Measurements from ENCODE around the gene SLC4A3.

The SLC4A3 gene

DNA sequence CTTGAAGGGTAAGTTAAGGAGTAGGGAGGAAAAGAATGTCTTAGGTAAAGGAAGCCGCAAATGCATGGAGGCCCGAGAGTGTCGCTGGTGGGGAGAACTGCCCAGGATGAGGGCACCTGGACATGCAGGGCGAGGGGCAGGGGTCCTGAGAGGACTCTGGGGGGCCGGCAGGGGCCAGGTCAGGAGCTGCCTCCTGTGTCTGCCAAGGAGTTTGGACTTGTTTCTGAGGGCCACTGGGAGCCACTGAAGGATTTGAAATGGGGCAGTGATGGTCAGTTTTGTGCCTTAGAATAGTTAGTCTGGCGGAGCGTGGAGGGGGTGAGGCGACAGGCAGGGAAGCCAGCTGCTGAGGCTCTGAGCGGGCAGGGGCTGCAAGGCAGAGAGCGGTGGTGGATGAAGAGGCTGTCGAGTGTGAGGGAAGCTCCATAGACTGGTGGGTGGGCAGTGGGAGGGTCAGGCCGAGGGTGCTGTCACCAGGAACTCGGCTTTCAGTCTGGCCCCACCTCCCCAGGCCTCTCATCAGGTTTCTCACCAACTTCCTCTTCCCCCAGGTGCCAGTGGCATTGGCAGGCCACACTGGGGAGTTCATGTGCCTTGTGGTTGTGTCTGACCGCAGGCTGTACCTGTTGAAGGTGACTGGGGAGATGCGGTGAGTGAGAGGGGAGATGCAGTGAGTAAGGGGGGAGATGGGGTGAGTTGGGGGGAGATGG, 14.7 kb upstream of the SLC4A3 start:
- WGBS (ENCODE audit: insufficient coverage, insufficient read length) = 100% methylated on average over 1 of the region's 15 CpGs

DNA sequence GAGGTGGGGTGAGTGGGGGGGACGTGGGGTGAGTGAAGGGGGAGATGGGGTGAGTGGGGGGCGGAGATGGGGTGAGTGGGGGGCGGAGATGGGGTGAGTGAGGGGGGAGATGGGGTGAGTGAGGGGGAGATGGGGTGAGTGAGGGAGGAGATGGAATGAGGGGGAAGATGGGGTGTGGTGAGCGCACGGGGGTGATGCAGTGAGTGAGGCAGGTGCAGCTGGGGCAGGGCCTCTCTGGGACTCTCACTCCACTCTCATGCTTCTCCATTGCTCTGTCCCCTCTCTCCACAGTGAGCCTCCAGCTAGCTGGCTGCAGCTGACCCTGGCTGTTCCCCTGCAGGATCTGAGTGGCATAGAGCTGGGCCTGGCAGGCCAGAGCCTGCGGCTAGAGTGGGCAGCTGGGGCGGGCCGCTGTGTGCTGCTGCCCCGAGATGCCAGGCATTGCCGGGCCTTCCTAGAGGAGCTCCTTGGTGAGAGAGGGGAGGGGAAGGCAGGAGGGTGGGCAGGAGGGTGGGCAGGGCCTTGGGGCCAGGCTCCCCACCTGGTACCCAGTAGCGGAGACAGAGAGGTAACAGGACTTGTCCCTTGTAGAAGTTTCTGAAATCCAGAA, 13.9 kb upstream of the SLC4A3 start:
- 100% methylated on average over 2 of the region's 11 CpGs for WGBS (ENCODE audit: insufficient coverage, insufficient read length)
- Histone ChIP-seq H3K9me3 (ENCODE audit: control insufficient read depth, insufficient read depth, low read length) (no peaks in the 10 kb centered on the region), H3K4me3 (ENCODE audit: low read length) (no peak overlapping the region), H3K27me3 (ENCODE audit: control insufficient read depth, insufficient read depth, low read length) (no peaks in the 10 kb centered on the region), H3K36me3 (ENCODE audit: control insufficient read depth, insufficient read depth, low read length) (peaks cover 5% of the 10 kb centered on the region), H3K4me1 (ENCODE audit: control insufficient read depth, insufficient read depth, low read length) (no peaks in the 10 kb centered on the region; the same call in 1 of the 2 replicates), H3K27ac (ENCODE audit: low read length) (no peak overlapping the region)
- DNase-seq (ENCODE audit: low read depth, low spot score) = no peak

More for the DNA sequence above, 14.7 kb upstream of the SLC4A3 start:
- peaks cover 5% of the 10 kb centered on the region for H3K36me3 ChIP-seq (ENCODE audit: control insufficient read depth, insufficient read depth, low read length)
- H3K9me3 ChIP-seq (ENCODE audit: control insufficient read depth, insufficient read depth, low read length) = no peaks in the 10 kb centered on the region
- no peak overlapping the region for H3K27ac ChIP-seq (ENCODE audit: low read length)
- H3K4me3 ChIP-seq (ENCODE audit: low read length) = no peak overlapping the region
- H3K27me3 ChIP-seq (ENCODE audit: control insufficient read depth, insufficient read depth, low read length) = no peaks in the 10 kb centered on the region
- no peaks in the 10 kb centered on the region; the same call in 1 of the 2 replicates for H3K4me1 ChIP-seq (ENCODE audit: control insufficient read depth, insufficient read depth, low read length)
- no peak for DNase-seq (ENCODE audit: low read depth, low spot score)

DNA sequence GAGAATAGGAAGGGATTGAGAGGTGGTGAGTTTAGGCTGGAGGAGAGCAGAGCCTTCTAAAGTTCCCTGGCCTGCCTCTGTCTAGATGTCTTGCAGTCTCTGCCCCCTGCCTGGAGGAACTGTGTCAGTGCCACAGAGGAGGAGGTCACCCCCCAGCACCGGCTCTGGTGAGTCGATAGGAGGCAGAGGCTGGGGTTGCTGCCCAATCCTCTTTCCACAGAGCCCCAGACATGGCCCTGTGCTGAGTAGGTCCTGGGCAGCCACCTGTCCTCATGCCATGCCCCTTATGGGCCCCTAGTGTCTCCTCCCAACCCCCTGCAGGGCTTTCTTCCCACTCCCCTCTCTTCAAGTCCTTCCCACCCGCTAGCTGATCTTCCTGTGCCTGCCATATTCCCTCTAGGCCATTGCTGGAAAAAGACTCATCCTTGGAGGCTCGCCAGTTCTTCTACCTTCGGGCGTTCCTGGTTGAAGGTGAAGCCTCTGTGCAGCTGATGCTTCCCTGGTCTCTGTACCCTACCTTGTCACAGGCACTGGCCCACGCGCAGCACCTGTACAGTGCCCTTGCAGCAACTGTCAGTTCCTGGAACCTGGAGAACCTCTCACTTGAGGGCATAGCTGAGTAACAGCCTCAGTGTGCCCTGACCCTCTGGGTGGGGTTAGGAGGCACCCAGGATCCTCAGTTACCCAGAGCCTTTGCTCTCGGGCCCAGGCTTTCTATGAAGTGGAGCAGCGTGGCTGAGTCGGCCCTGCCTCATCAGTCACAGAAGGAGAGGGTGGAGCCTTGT, 13.2 kb upstream of the SLC4A3 start:
- Histone ChIP-seq H3K9me3 (ENCODE audit: control insufficient read depth, insufficient read depth, low read length) (no peaks in the 10 kb centered on the region), H3K4me1 (ENCODE audit: control insufficient read depth, insufficient read depth, low read length) (no peaks in the 10 kb centered on the region; the same call in 1 of the 2 replicates), H3K27ac (ENCODE audit: low read length) (no peak overlapping the region), H3K36me3 (ENCODE audit: control insufficient read depth, insufficient read depth, low read length) (peaks cover 5% of the 10 kb centered on the region), H3K27me3 (ENCODE audit: control insufficient read depth, insufficient read depth, low read length) (no peaks in the 10 kb centered on the region), H3K4me3 (ENCODE audit: low read length) (no peak overlapping the region)
- DNase-seq (ENCODE audit: low read depth, low spot score) = no peak
- WGBS (ENCODE audit: insufficient coverage, insufficient read length) = no CpG with 5 or more reads among the region's 11 CpGs

DNA sequence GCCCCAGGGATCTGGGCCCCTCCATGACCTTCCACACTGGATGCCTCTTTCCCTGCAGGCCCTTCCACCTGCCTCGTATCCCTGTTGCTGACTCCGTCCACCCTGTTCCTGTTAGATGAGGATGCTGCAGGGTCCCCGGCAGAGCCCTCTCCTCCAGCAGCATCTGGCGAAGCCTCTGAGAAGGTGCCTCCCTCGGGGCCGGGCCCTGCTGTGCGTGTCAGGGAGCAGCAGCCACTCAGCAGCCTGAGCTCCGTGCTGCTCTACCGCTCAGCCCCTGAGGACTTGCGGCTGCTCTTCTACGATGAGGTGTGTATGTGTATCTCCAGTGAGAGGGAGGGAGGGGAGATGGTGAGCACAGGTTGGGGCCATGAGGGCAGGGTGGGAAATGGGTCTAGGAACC, 12.4 kb upstream of the SLC4A3 start:
- Histone ChIP-seq H3K4me3 (ENCODE audit: low read length) (no peak overlapping the region), H3K27me3 (ENCODE audit: control insufficient read depth, insufficient read depth, low read length) (no peaks in the 10 kb centered on the region), H3K9me3 (ENCODE audit: control insufficient read depth, insufficient read depth, low read length) (no peaks in the 10 kb centered on the region), H3K36me3 (ENCODE audit: control insufficient read depth, insufficient read depth, low read length) (peaks cover 5% of the 10 kb centered on the region), H3K27ac (ENCODE audit: low read length) (no peak overlapping the region), H3K4me1 (ENCODE audit: control insufficient read depth, insufficient read depth, low read length) (no peaks in the 10 kb centered on the region; the same call in 1 of the 2 replicates)
- no peak for DNase-seq (ENCODE audit: low read depth, low spot score)
- WGBS (ENCODE audit: insufficient coverage, insufficient read length) = no CpG with 5 or more reads among the region's 11 CpGs

DNA sequence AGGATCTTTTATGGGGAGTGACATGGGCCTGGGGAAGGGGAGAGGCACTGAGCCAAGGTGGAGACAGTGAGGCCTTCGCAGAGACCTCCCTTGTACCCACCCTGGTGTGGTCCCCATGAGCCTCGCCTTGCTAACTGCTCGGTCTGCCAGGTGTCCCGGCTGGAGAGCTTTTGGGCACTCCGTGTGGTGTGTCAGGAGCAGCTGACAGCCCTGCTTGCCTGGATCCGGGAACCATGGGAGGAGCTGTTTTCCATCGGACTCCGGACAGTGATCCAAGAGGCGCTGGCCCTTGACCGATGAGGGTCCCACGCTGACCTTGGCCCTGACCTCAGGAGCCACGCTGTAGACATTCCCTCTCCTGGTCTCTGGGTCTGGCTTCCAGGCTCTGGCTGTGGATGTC, 11.5 kb upstream of the SLC4A3 start:
- H3K4me3 ChIP-seq (ENCODE audit: low read length) = no peak overlapping the region
- H3K9me3 ChIP-seq (ENCODE audit: control insufficient read depth, insufficient read depth, low read length) = no peaks in the 10 kb centered on the region
- H3K27ac ChIP-seq (ENCODE audit: low read length) = no peak overlapping the region
- H3K4me1 ChIP-seq (ENCODE audit: control insufficient read depth, insufficient read depth, low read length) = no peaks in the 10 kb centered on the region; the same call in 1 of the 2 replicates
- H3K27me3 ChIP-seq (ENCODE audit: control insufficient read depth, insufficient read depth, low read length) = no peaks in the 10 kb centered on the region
- no peak for DNase-seq (ENCODE audit: low read depth, low spot score)
- WGBS (ENCODE audit: insufficient coverage, insufficient read length) = no CpG with 5 or more reads among the region's 12 CpGs
- H3K36me3 ChIP-seq (ENCODE audit: control insufficient read depth, insufficient read depth, low read length) = peaks cover 5% of the 10 kb centered on the region

DNA sequence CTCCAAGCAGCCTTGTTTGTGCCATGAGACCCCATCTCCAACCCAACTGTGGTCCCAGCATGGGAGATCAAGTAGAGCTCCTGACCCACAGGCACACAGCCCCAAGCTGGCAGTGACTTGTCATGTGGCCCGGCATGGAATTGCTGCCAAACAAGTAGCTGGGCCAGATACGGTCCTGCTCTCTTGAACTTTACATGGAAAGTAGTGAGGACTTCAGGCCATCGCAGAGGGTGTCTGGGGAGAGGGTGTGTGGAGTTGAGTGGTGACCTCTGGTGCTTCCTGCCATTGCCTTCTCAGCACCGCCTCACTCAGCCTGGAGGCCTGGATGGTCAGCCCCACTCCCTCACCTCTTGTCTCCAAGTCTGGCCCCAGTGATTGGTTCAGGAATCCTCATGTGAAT, 10.9 kb upstream of the SLC4A3 start:
- Histone ChIP-seq H3K36me3 (ENCODE audit: control insufficient read depth, insufficient read depth, low read length) (peaks cover 5% of the 10 kb centered on the region), H3K27ac (ENCODE audit: low read length) (no peak overlapping the region), H3K9me3 (ENCODE audit: control insufficient read depth, insufficient read depth, low read length) (no peaks in the 10 kb centered on the region), H3K4me1 (ENCODE audit: control insufficient read depth, insufficient read depth, low read length) (no peaks in the 10 kb centered on the region; the same call in 1 of the 2 replicates), H3K4me3 (ENCODE audit: low read length) (no peak overlapping the region), H3K27me3 (ENCODE audit: control insufficient read depth, insufficient read depth, low read length) (no peaks in the 10 kb centered on the region)
- WGBS (ENCODE audit: insufficient coverage, insufficient read length) = no CpG with 5 or more reads among the region's 4 CpGs
- no peak for DNase-seq (ENCODE audit: low read depth, low spot score)

DNA sequence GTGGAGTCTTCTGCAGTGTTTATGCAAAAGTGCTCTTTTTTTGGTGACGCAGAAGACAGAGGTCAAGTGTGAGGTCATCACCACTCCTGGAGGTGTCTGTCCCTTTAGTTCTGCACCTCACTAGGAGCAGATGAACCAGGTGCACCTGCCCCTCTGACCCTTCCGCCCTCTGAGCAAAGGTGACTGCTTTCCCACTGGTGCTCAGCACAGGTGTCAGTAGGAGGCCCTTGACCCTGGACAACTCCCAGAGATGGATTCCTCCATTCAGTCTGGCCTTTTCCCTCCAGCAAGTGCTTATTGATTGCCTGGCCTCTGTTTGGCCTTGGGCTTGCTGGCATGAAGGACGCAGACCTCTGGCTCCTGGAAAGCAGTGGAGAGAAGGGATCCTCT, 8.7 kb upstream of the SLC4A3 start:
- Histone ChIP-seq H3K4me3 (ENCODE audit: low read length) (no peak overlapping the region), H3K36me3 (ENCODE audit: control insufficient read depth, insufficient read depth, low read length) (peaks cover 3% of the 10 kb centered on the region; the same call in 1 of the 2 replicates), H3K27ac (ENCODE audit: low read length) (no peak overlapping the region), H3K9me3 (ENCODE audit: control insufficient read depth, insufficient read depth, low read length) (no peaks in the 10 kb centered on the region), H3K27me3 (ENCODE audit: control insufficient read depth, insufficient read depth, low read length) (no peaks in the 10 kb centered on the region), H3K4me1 (ENCODE audit: control insufficient read depth, insufficient read depth, low read length) (no peaks in the 10 kb centered on the region)
- no CpG with 5 or more reads among the region's 3 CpGs for WGBS (ENCODE audit: insufficient coverage, insufficient read length)
- DNase-seq (ENCODE audit: low read depth, low spot score) = no peak

DNA sequence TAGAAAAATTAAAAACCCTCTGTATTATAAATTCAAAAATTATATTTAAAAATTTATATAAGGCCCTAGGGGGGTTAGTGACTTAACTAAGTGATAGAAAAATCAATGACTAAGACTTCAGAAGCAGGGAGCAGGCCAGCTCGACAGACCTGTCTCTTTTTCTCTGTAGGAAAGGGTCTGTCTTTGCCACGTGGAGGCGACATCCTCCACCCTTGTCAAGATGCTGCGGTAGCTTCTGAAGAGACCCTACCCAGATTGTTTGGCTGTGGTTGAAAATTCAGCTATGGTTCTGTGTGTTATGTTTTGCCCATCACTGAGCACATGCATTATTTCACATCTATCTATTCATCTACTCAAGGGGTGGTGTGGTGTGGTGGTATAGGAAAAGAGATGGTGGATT, 8.2 kb upstream of the SLC4A3 start:
- DNase-seq (ENCODE audit: low read depth, low spot score) = no peak
- Histone ChIP-seq H3K9me3 (ENCODE audit: control insufficient read depth, insufficient read depth, low read length) (no peaks in the 10 kb centered on the region), H3K4me3 (ENCODE audit: low read length) (no peak overlapping the region), H3K27ac (ENCODE audit: low read length) (no peak overlapping the region), H3K36me3 (ENCODE audit: control insufficient read depth, insufficient read depth, low read length) (0 out of 2 replicates have a peak, but pooled peaks cover 2% of the 10 kb centered on the region), H3K27me3 (ENCODE audit: control insufficient read depth, insufficient read depth, low read length) (no peaks in the 10 kb centered on the region), H3K4me1 (ENCODE audit: control insufficient read depth, insufficient read depth, low read length) (no peaks in the 10 kb centered on the region)
- no CpG with 5 or more reads among the region's 4 CpGs for WGBS (ENCODE audit: insufficient coverage, insufficient read length)

DNA sequence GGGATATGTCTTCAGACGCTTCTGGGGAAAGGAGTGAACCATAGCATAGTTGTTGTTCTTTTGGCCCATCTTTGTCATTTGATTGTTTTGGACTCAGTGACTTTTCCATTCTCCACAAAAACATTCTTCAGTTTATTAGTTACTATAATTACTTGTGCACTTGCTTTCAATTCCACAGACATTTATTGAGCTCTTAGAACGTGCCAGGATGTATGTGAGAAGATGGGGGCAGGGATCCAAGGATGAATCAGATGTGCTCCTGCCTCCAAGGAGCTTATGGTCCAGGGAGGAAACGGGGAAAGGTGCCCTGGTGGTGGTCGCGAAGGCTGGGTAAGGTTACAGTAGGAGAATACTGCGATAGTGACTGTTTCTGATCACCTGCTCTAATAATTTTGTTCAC, 6.9 kb upstream of the SLC4A3 start:
- H3K27ac ChIP-seq (ENCODE audit: low read length) = no peak overlapping the region
- no CpG with 5 or more reads among the region's 6 CpGs for WGBS (ENCODE audit: insufficient coverage, insufficient read length)
- no peak for DNase-seq (ENCODE audit: low read depth, low spot score)
- H3K9me3 ChIP-seq (ENCODE audit: control insufficient read depth, insufficient read depth, low read length) = no peaks in the 10 kb centered on the region
- H3K4me3 ChIP-seq (ENCODE audit: low read length) = no peak overlapping the region
- no peaks in the 10 kb centered on the region for H3K4me1 ChIP-seq (ENCODE audit: control insufficient read depth, insufficient read depth, low read length)
- H3K27me3 ChIP-seq (ENCODE audit: control insufficient read depth, insufficient read depth, low read length) = no peaks in the 10 kb centered on the region
- H3K36me3 ChIP-seq (ENCODE audit: control insufficient read depth, insufficient read depth, low read length) = no peaks in the 10 kb centered on the region

DNA sequence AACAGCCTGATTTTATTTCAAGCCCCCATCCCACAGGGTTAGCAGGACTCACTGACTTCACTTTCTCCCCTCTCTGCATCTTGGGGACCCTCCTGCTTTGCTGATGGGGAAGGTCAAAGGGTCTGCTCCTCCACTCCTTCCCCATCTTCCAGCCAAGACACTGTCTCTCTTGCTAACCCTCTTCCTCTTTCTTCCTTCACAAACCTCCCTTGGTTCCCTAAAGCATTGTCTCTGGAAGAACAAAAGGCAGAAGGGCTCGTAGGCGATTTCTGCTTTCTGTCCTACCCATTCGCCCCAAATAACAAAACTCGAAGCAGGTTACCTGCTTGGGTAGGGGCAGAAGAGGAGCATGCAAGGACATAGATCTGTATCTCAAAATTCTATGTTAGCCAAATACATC, 5.5 kb upstream of the SLC4A3 start:
- no peak overlapping the region for H3K27ac ChIP-seq (ENCODE audit: low read length)
- no peaks in the 10 kb centered on the region for H3K36me3 ChIP-seq (ENCODE audit: control insufficient read depth, insufficient read depth, low read length)
- WGBS (ENCODE audit: insufficient coverage, insufficient read length) = no CpG with 5 or more reads among the region's 4 CpGs
- DNase-seq (ENCODE audit: low read depth, low spot score) = no peak
- H3K4me3 ChIP-seq (ENCODE audit: low read length) = no peak overlapping the region
- no peaks in the 10 kb centered on the region for H3K9me3 ChIP-seq (ENCODE audit: control insufficient read depth, insufficient read depth, low read length)
- 0 out of 2 replicates have a peak, but pooled peaks cover 1% of the 10 kb centered on the region for H3K4me1 ChIP-seq (ENCODE audit: control insufficient read depth, insufficient read depth, low read length)
- no peaks in the 10 kb centered on the region for H3K27me3 ChIP-seq (ENCODE audit: control insufficient read depth, insufficient read depth, low read length)

Measured in iPS DF 6.9 (cell line).